K562 (cell line): ENCODE data around the gene NDUFAF2. TPM values are rescaled to one million over a fixed set of nuclear protein-coding genes. Genes with fewer than 3 reads are reported as not detected.

ENCODE experiments used
- ATAC-seq: fragments of 200-7000 bp; cut with Tn5 transposase; 3 replicates; pipeline ENCODE4 v1.9.1; 2020; ENCODE audit warnings: moderate library complexity
- BruUV-seq: library from RNA; stranded (reverse); fragments of 400-500 nt; replicated peaks from 2 replicates; lab custom pipeline; 2021; lab: Mats Ljungman, UMichigan
- CTCF ChIA-PET: fragments of 300-600 bp; formaldehyde crosslinking; extraction: SDS; loops from one replicate; lab custom pipeline; 2021; ENCODE audit warnings: low intra/inter-chr PET ratio; lab: Yijun Ruan, JAX
- POLR2A ChIA-PET: fragments of 300-600, 350-650 bp; sonication (Branson Sonifier 250); formaldehyde crosslinking; extraction: SDS; loops from one replicate; lab custom pipeline; 2021; ENCODE audit warnings: antibody characterized with exemption, inconsistent platforms; lab: Yijun Ruan, JAX
- DNase-seq, 4 experiments: peaks; one replicate each; pipeline versions ENCODE4 v3.0.0 to v3.0.0-alpha.2; 2011 to 2018; ENCODE audit warnings: low spot score in 3 of 4, mixed read lengths in 3 of 4; ENCODE audit errors: extremely low read depth in 1 of 4
- FAIRE-seq: peaks from 2 replicates; lab custom pipeline; 2011; peaks lifted over from hg19 to GRCh38; lab: Jason Lieb, UNC
- H2AFZ ChIP-seq: 2 replicates; pipeline ENCODE4 v1.6.0; 2011; ENCODE audit warnings: low read depth, low read length, control low read depth, inconsistent platforms
- H3K27ac ChIP-seq: fragments of 200-600 bp; 3 replicates; pipeline ENCODE4 v1.8.0; 2011; ENCODE audit warnings: low read depth, mild to moderate bottlenecking, control low read depth, inconsistent platforms, low read length, moderate library complexity, mixed read lengths; ENCODE audit errors: extremely low read depth
- H3K27me3 ChIP-seq, 2 experiments: fragments of 300-600 bp in 1 of 2; 2 replicates in 1 of 2; 3 replicates in 1 of 2; pipeline versions ENCODE4 v1.6.0 to v1.8.0; 2011; ENCODE audit warnings: inconsistent platforms in 2 of 2, low read length in 2 of 2, mild to moderate bottlenecking in 1 of 2, mixed read lengths in 1 of 2, moderate library complexity in 1 of 2; ENCODE audit not compliant: control insufficient read depth in 2 of 2, insufficient read depth in 2 of 2
- H3K36me3 ChIP-seq: fragments of 300-600 bp; 3 replicates; pipeline ENCODE4 v1.8.0; 2011; ENCODE audit warnings: mild to moderate bottlenecking, low read length, inconsistent platforms; ENCODE audit not compliant: control insufficient read depth, insufficient read depth
- H3K4me1 ChIP-seq, 2 experiments: fragments of 200-600 bp in 1 of 2; replicated peaks in 1 of 2; 2 replicates in 1 of 2; 3 replicates in 1 of 2; pipeline versions ENCODE4 v1.5.1 to v1.8.0; 2011; ENCODE audit warnings: inconsistent platforms in 2 of 2, low read length in 2 of 2, mild to moderate bottlenecking in 1 of 2, mixed read lengths in 1 of 2, moderate library complexity in 1 of 2; ENCODE audit not compliant: control insufficient read depth in 2 of 2, insufficient read depth in 2 of 2
- H3K4me2 ChIP-seq: 2 replicates; pipeline ENCODE4 v1.6.1; 2011; ENCODE audit warnings: low read length, control low read depth, inconsistent platforms, mixed read lengths; ENCODE audit not compliant: insufficient read depth
- H3K4me3 ChIP-seq: fragments of 200-600 bp; sonication (generic), shearing (Covaris generic); 2 replicates; pipeline ENCODE4 v1.5.1; 2016; ENCODE audit warnings: control low read depth, inconsistent platforms
- H3K79me2 ChIP-seq: fragments of 200-600 bp; 3 replicates; pipeline ENCODE4 v1.8.0; 2011; ENCODE audit warnings: low read length, inconsistent platforms; ENCODE audit not compliant: control insufficient read depth, insufficient read depth
- H3K9ac ChIP-seq, 2 experiments: 2 replicates each; pipeline versions ENCODE4 v1.6.0 to v1.6.1; 2011; ENCODE audit warnings: low read depth in 2 of 2, low read length in 2 of 2, control low read depth in 1 of 2, inconsistent platforms in 1 of 2, mild to moderate bottlenecking in 1 of 2, mixed read lengths in 1 of 2; ENCODE audit not compliant: insufficient read depth in 1 of 2
- H3K9me1 ChIP-seq: one replicate; pipeline ENCODE4 v1.6.0; 2011; ENCODE audit warnings: inconsistent platforms, mild to moderate bottlenecking, low read length, moderate library complexity; ENCODE audit not compliant: control insufficient read depth, insufficient read depth
- H3K9me3 ChIP-seq: replicated peaks from 2 replicates; pipeline ENCODE4 v1.5.1; 2011; ENCODE audit warnings: low read depth, low read length, inconsistent platforms; ENCODE audit not compliant: control insufficient read depth, insufficient read depth
- H4K20me1 ChIP-seq: replicated peaks from 2 replicates; pipeline ENCODE4 v1.6.1; 2011; ENCODE audit warnings: low read length, inconsistent platforms, mixed read lengths; ENCODE audit not compliant: control insufficient read depth, insufficient read depth
- BACH1 ChIP-seq: fragments of 200-800 bp; sonication (Bioruptor generic); IDR thresholded peaks from 2 replicates; pipeline ENCODE4 v1.6.1; 2016; ENCODE audit warnings: missing genetic modification characterization, missing compliant biosample characterization
- CBFB ChIP-seq: sonication (generic); formaldehyde crosslinking; IDR thresholded peaks from 2 replicates; pipeline ENCODE4 v1.4.0; 2020; ENCODE audit warnings: mild to moderate bottlenecking, missing genetic modification reagents
- CBX3 ChIP-seq, 2 experiments: IDR thresholded peaks; 1 replicate in 1 of 2; 2 replicates in 1 of 2; pipeline ENCODE4 v1.6.1; 2012; ENCODE audit warnings: inconsistent platforms in 2 of 2, low read length in 2 of 2, borderline replicate concordance in 1 of 2, control low read depth in 1 of 2
- CEBPG ChIP-seq, 3 experiments: fragments of 200-800 bp in 1 of 3; sonication (Bioruptor generic) in 1 of 3; sonication (generic) in 1 of 3; formaldehyde crosslinking in 1 of 3; IDR thresholded peaks in 2 of 3; conservative IDR thresholded peaks in 1 of 3; 2 replicates each; pipeline versions ENCODE4 v1.6.1 to v1.8.0; 2016 to 2022; ENCODE audit warnings: missing compliant biosample characterization in 2 of 3, missing genetic modification characterization in 2 of 3, mild to moderate bottlenecking in 1 of 3, missing genetic modification reagents in 1 of 3
- HBP1 ChIP-seq: fragments of 450-650 bp; formaldehyde crosslinking; IDR thresholded peaks from 2 replicates; pipeline ENCODE4 v1.4.0; 2022; ENCODE audit warnings: missing genetic modification characterization
- ID3 ChIP-seq, 2 experiments: fragments of 250-450 bp in 1 of 2; fragments of 450-650 bp in 1 of 2; sonication (Bioruptor Pico) in 1 of 2; IDR thresholded peaks; 2 replicates each; pipeline versions ENCODE4 v1.6.1 to v1.8.0; 2016 to 2021; ENCODE audit warnings: mild to moderate bottlenecking in 2 of 2, moderate library complexity in 2 of 2, missing compliant biosample characterization in 1 of 2, missing genetic modification characterization in 1 of 2
- MAFK ChIP-seq: IDR thresholded peaks from 2 replicates; pipeline ENCODE4 v1.6.1; 2011; ENCODE audit warnings: low read length, improper control_type of control experiment
- MCM2 ChIP-seq: fragments of 450-650 bp; IDR thresholded peaks from 2 replicates; pipeline ENCODE4 v1.6.1; 2017; ENCODE audit warnings: low read depth, mild to moderate bottlenecking
- MIER1 ChIP-seq: fragments of 450-650 bp; IDR thresholded peaks from 2 replicates; pipeline ENCODE4 v1.6.1; 2016; ENCODE audit warnings: antibody characterized with exemption, mild to moderate bottlenecking, low read depth
- REST ChIP-seq, 2 experiments: fragments of 450-650 bp; formaldehyde crosslinking in 1 of 2; IDR thresholded peaks; 2 replicates each; pipeline versions ENCODE4 v1.4.0 to v1.6.1; 2014 to 2020; ENCODE audit warnings: mild to moderate bottlenecking in 2 of 2, borderline replicate concordance in 1 of 2, low read depth in 1 of 2
- U2AF1 ChIP-seq: fragments of 200-400 bp; formaldehyde crosslinking; optimal IDR thresholded peaks from 2 replicates; pipeline ENCODE3; 2017; ENCODE audit warnings: mild to moderate bottlenecking, low read depth, low read length, moderate library complexity
- ZNF134 ChIP-seq: fragments of 250-450 bp; sonication (Bioruptor Pico); conservative IDR thresholded peaks from 2 replicates; pipeline ENCODE4 v1.4.0; 2020
- ZNF785 ChIP-seq: fragments of 250-450 bp; sonication (Bioruptor Pico); IDR thresholded peaks from 2 replicates; pipeline ENCODE4 v1.4.0; 2020; ENCODE audit warnings: mild to moderate bottlenecking
- WGBS: fragments of 100-300 bp; shearing (Covaris generic); methylation state at CpG from one replicate; pipeline ENCODE4 v1.1.6; 2016; ENCODE audit warnings: low coverage, mixed read lengths; ENCODE audit not compliant: insufficient coverage; ENCODE audit errors: missing lambda C conversion rate; 5-methylcytosine and 5-hydroxymethylcytosine counted together
- in situ Hi-C: fragments of 300-500 bp; cut with MboI; formaldehyde crosslinking; loops from 4 replicates; pipeline ENCODE4 v1.15.0; 2018; ENCODE audit warnings: inconsistent platforms, mixed read lengths
- intact Hi-C: fragments of 100-400 bp; cut with micrococcal nuclease; formaldehyde crosslinking; loops from 2 replicates; pipeline ENCODE4 v1.14.2; 2022
- polyA plus RNA-seq, 8 experiments: library from polyadenylated mRNA; depleted of rRNA in 4 of 8; stranded (reverse) in 5 of 8; unstranded in 3 of 8; fragments of >200 nt; fragmentation: Nextera tagmentation in 2 of 8; fragmentation: Illumina TruSeq in 1 of 8; extraction: Ambion mirVana in 2 of 8; extraction: Trizol in 1 of 8; gene quantifications; 2 replicates each; pipeline versions ENCODE4 v1.2.1 to v1.2.3, GENCODE V29; 2011 to 2014; ENCODE audit warnings: inconsistent platforms in 1 of 8, missing spikeins in 1 of 8
- total RNA-seq, 7 experiments: library from RNA; depleted of rRNA in 6 of 7; stranded (reverse); fragments of >200 nt in 6 of 7; fragmentation: Illumina TruSeq in 2 of 7; extraction: Trizol in 2 of 7; gene quantifications; 2 replicates each; pipeline versions ENCODE4 v1.2.1 to v1.2.3, GENCODE V29; 2011 to 2021; ENCODE audit warnings: low replicate concordance in 1 of 7

NDUFAF2 gene
- total and polyA plus RNA-seq, 9 of the 15 experiments (the other 6 are each of a cell fraction or from before 2014, with no cell fraction given): 56.0 to 155 (median 95.9) TPM

- ATAC-seq (no peak), FAIRE-seq (no peak), DNase-seq (no peak)
- Histone ChIP-seq H3K9me1 (no peaks in the 10 kb centered on the region), H3K4me2 (no peak overlapping the region), H3K36me3 (no peaks in the 10 kb centered on the region), H4K20me1 (no peaks in the 10 kb centered on the region), H3K27me3 (no peaks in the 10 kb centered on the region), H3K9me3 (no peaks in the 10 kb centered on the region), H3K4me1 (no peaks in the 10 kb centered on the region), H3K4me3 (no peak overlapping the region), H3K27ac (no peak overlapping the region), H2AFZ (no peak overlapping the region), H3K79me2 (no peaks in the 10 kb centered on the region), H3K9ac (no peak overlapping the region)
- 64% methylated on average over 1 of the region's 1 CpG for WGBS
- ChIA-PET POLR2A (no interaction called here), CTCF (no interaction called here)
- in situ Hi-C loops: no loop called here
- intact Hi-C loops: no loop called here
- no TSS peak for BruUV-seq
- TF ChIP-seq HBP1 (CRISPR knock-in tag) (no peak), ZNF134 (no peak), U2AF1 (no peak), MIER1 (no peak), MCM2 (no peak), BACH1 (no peak), REST (IDR thresholded peaks at IDR 0.05; ENCODE audit: borderline replicate concordance) (no peak), REST (CRISPR knock-in tag; IDR thresholded peaks at IDR 0.05; ENCODE audit: low read depth) (no peak), CBX3 (IDR thresholded peaks at IDR 0.05; ENCODE audit: borderline replicate concordance in 1 of 2, low read length in 2 of 2) (no peak), CEBPG (CRISPR knock-in tag; IDR thresholded peaks at IDR 0.05) (no peak), CEBPG (tag; conservative IDR thresholded peaks at IDR 0.05 in 1 of 2, IDR thresholded peaks at IDR 0.05 in 1 of 2) (no peak), MAFK (no peak), ZNF785 (no peak), ID3 (CRISPR knock-in tag; IDR thresholded peaks at IDR 0.05) (no peak), ID3 (tag; IDR thresholded peaks at IDR 0.05) (no peak), CBFB (no peak)
These were observed 175.5 kb downstream of the NDUFAF2 start for GRCh38 chr5:61120534-61120933.
